ENCODE measurements around the gene TENM4. TPM values are rescaled to one million over a fixed set of nuclear protein-coding genes. Genes with fewer than 3 reads are reported as not detected.

Gene TENM4
- total RNA-seq, 1 donor from 2014 or later, result 0.63 TPM

DNA sequence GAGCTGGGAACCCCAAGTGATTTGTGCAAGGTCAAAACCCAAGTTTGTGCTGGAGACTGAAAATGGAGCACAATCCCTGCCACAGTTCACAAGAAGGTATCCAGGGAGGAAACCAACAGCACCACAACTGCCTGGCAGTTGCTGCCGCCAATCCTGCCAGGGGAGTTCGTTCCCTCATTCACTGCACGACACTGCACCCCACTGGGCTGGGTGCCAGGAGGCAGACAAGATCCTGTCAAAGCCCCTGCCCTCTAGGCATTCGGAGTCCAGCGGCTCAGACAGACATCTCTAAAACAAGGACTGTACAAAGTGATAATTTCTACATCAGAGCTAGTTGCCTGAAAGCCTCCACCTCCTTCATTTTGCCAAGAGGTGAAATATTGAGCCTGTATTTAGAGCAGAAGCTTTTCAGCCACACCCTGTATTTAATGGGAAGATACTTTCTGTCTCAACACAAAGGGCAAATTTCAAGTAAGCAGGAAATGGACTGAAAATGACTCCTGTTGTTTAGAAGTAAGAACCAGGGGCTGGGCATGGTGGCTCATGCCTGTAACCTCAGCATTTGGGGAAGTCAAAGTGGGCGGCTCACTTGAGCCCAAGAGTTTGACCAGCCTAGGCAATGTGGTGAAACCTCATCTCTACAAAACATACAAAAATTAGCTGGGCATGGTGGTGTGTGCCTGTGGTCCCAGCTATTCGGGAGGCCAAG is 588.8 kb downstream of the TENM4 start:
- Histone ChIP-seq H3K4me1 (no peaks in the 10 kb centered on the region), H3K9me3 (replicated peaks) (no peaks in the 10 kb centered on the region), H3K27ac (replicated peaks) (no peak overlapping the region), H3K27me3 (ENCODE audit: low read depth) (peaks cover 14% of the 10 kb centered on the region), H3K4me3 (no peak overlapping the region), H3K36me3 (no peaks in the 10 kb centered on the region)
- intact Hi-C loops (cut with micrococcal nuclease), result no loop called here
- no peak for DNase-seq
- TF ChIP-seq, protein P1, sequence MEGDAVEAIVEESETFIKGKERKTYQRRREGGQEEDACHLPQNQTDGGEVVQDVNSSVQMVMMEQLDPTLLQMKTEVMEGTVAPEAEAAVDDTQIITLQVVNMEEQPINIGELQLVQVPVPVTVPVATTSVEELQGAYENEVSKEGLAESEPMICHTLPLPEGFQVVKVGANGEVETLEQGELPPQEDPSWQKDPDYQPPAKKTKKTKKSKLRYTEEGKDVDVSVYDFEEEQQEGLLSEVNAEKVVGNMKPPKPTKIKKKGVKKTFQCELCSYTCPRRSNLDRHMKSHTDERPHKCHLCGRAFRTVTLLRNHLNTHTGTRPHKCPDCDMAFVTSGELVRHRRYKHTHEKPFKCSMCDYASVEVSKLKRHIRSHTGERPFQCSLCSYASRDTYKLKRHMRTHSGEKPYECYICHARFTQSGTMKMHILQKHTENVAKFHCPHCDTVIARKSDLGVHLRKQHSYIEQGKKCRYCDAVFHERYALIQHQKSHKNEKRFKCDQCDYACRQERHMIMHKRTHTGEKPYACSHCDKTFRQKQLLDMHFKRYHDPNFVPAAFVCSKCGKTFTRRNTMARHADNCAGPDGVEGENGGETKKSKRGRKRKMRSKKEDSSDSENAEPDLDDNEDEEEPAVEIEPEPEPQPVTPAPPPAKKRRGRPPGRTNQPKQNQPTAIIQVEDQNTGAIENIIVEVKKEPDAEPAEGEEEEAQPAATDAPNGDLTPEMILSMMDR (IDR thresholded peaks at IDR 0.05; ENCODE audit: borderline replicate concordance), result no peak

DNA sequence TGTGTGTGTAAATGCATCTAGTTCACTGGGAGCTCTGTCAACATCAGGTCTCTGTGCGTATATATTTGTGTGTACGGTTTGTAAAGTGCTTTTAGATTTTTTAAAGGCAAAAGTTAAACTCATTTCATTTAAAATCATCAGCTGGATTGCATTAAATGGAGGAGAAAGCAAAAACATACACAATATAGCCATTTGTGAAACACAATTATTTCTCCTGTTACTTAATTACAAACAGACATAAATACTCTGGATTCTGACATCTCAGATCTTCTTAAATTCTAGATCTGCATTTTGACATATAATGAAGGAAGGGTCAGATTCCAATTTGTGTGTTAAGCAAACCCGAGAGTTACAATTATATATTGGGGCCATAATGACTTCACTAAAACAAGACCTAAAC is 590.8 kb downstream of the TENM4 start:
- no peak for DNase-seq
- Histone ChIP-seq H3K4me3 (no peak overlapping the region), H3K4me1 (no peaks in the 10 kb centered on the region), H3K27me3 (ENCODE audit: low read depth) (peaks cover 3% of the 10 kb centered on the region), H3K9me3 (replicated peaks) (no peaks in the 10 kb centered on the region), H3K27ac (replicated peaks) (no peak overlapping the region), H3K36me3 (no peaks in the 10 kb centered on the region)
- TF ChIP-seq, protein P1 (IDR thresholded peaks at IDR 0.05; ENCODE audit: borderline replicate concordance), result no peak
- intact Hi-C loops (cut with micrococcal nuclease), result no loop called here

DNA sequence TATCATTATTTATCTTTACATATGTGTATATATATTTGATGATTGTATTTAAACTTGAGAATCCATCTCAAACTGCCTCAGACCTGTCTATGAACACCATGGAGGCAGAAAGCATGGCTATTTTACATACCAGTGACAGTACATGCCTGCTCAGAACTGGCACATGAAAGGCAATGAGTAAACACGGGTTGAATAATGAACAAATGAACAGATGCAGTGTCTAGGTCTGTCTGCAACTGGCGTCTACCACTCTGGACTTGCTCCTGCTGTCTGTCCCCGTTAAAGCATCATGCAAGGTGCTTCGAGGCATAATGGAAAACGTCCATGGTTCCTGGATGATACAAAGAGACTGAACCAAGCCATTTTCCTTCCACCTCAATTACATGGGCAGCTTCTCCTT is 594.6 kb downstream of the TENM4 start:
- no peak overlapping the region for H3K4me3 ChIP-seq
- TF ChIP-seq, protein P1 (IDR thresholded peaks at IDR 0.05; ENCODE audit: borderline replicate concordance), result no peak
- H3K4me1 ChIP-seq, result no peaks in the 10 kb centered on the region
- no peak overlapping the region for H3K27ac ChIP-seq (replicated peaks)
- DNase-seq, result no peak
- intact Hi-C loops (cut with micrococcal nuclease), result no loop called here
- H3K9me3 ChIP-seq (replicated peaks), result no peaks in the 10 kb centered on the region
- no peaks in the 10 kb centered on the region for H3K36me3 ChIP-seq
- H3K27me3 ChIP-seq (ENCODE audit: low read depth), result peaks cover 6% of the 10 kb centered on the region

DNA sequence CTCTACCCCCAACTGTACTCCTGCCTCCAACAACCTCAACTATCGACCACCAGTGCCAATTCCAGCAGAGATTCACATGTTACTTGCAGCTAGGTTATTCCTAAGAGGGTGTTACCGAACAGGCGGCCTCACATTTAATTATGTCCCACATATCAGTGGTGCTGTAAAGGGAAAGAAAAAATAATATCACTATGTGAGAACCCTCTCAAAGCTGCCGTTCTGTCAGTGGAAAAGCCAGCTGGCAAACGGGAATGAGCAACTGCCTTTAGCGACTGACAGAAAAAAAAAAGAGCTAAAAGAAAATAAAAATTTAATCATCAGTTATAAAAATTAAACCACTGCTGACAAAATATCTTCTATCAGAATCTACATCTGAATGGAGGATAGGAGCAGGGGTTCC is 595.3 kb downstream of the TENM4 start:
- intact Hi-C loops (cut with micrococcal nuclease), result no loop called here
- Histone ChIP-seq H3K36me3 (no peaks in the 10 kb centered on the region), H3K27ac (replicated peaks) (no peak overlapping the region), H3K4me1 (no peaks in the 10 kb centered on the region), H3K4me3 (no peak overlapping the region), H3K9me3 (replicated peaks) (no peaks in the 10 kb centered on the region), H3K27me3 (ENCODE audit: low read depth) (peaks cover 10% of the 10 kb centered on the region)
- no peak for DNase-seq
- TF ChIP-seq, protein P1 (IDR thresholded peaks at IDR 0.05; ENCODE audit: borderline replicate concordance), result no peak

DNA sequence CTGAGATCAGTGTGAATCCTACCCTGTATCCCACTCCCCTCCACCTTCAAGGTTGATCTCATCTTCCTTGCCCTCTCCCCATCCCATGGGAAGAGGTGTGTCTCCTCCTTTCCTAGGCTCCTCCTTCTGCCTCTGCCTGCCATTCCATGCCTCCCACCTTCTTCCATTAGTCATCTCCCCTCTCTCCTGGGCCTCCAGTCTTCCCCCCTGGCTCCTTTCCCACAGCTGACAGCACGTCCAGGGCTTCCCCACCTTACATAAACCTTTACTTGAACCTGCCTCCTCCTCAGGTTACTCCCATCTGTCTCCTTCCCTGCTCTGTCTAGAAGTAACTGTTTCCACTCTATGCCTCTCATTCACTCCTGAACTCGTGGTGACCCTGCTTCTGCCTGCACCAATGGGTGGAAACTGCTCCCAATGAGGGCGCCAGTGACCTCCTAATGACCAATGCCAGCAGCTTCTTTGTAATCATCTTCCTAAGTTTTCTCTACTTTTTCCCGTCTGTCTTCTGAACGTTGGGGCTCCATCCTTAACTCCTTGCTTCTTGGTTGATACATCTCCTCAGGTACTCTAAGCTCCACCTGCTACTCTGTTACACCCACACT is 599.3 kb downstream of the TENM4 start:
- intact Hi-C loops (cut with micrococcal nuclease), result no loop called here
- H3K27ac ChIP-seq (replicated peaks), result no peak overlapping the region
- no peaks in the 10 kb centered on the region for H3K9me3 ChIP-seq (replicated peaks)
- no peaks in the 10 kb centered on the region for H3K4me1 ChIP-seq
- no peak for DNase-seq
- H3K27me3 ChIP-seq (ENCODE audit: low read depth), result peaks cover 10% of the 10 kb centered on the region
- H3K36me3 ChIP-seq, result no peaks in the 10 kb centered on the region
- no peak overlapping the region for H3K4me3 ChIP-seq
- TF ChIP-seq, protein P1 (IDR thresholded peaks at IDR 0.05; ENCODE audit: borderline replicate concordance), result no peak
